OCI-LY3 (cell line): Measurements from ENCODE around the gene DST.

Experiments used
- EZH2phosphoT487 ChIP-seq: fragments of 200-600 bp; shearing (Covaris generic); IDR thresholded peaks from 2 replicates; pipeline ENCODE4 v1.6.1; 2018; ENCODE audit warnings: antibody characterized with exemption, mixed run types, low read depth
- TF ChIP-seq, protein P1 (sequence below): fragments of 200-600, 300-600 bp; sonication (generic); IDR thresholded peaks from 2 replicates; pipeline ENCODE4 v1.5.1; 2014; ENCODE audit warnings: antibody characterized with exemption, low read length, low read depth

DNA sequence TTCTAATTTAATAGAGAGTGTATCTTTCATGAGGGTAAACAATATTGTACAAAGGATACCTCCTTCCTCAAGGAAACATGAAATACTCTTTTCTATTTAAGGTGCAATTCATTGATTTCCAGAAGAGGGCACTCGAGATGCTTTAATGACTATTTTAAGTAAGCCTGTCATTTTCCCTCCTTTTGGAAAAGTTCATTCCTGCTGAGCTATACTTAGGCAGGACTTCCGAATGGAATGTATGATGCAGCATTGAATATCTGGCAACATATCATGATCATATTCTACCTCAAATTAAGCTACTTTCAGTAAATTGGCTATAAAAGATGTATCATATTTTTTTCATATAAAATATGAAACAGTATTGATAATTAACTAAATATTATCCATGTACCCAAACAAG lies 5.0 kb downstream of the DST start:
- TF ChIP-seq, protein P1, sequence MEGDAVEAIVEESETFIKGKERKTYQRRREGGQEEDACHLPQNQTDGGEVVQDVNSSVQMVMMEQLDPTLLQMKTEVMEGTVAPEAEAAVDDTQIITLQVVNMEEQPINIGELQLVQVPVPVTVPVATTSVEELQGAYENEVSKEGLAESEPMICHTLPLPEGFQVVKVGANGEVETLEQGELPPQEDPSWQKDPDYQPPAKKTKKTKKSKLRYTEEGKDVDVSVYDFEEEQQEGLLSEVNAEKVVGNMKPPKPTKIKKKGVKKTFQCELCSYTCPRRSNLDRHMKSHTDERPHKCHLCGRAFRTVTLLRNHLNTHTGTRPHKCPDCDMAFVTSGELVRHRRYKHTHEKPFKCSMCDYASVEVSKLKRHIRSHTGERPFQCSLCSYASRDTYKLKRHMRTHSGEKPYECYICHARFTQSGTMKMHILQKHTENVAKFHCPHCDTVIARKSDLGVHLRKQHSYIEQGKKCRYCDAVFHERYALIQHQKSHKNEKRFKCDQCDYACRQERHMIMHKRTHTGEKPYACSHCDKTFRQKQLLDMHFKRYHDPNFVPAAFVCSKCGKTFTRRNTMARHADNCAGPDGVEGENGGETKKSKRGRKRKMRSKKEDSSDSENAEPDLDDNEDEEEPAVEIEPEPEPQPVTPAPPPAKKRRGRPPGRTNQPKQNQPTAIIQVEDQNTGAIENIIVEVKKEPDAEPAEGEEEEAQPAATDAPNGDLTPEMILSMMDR = peak; percentile 75
- TF ChIP-seq EZH2phosphoT487 = no peak
